WTC11 (cell line): Measurements from ENCODE around the gene PTP4A2. TPM values are rescaled to one million over a fixed set of nuclear protein-coding genes. Genes with fewer than 3 reads are reported as not detected.

ENCODE experiments used
- ATAC-seq: fragments of 200-7000 bp; cut with Tn5 transposase; 2 replicates; pipeline ENCODE4 v1.10.0; 2021; ENCODE audit warnings: mild to moderate bottlenecking, moderate library complexity
- CTCF ChIA-PET: fragments of 300-600 bp; sonication (Branson Sonifier 250); formaldehyde crosslinking; loops from one replicate; lab custom pipeline; 2021; ENCODE audit warnings: antibody characterized with exemption; lab: Charles Lee
- POLR2A ChIA-PET: fragments of 350-600 bp; sonication (Branson Sonifier 250); formaldehyde crosslinking; loops from one replicate; lab custom pipeline; 2021; ENCODE audit warnings: antibody characterized with exemption; lab: Charles Lee
- DNase-seq: peaks from one replicate; pipeline ENCODE4 v3.0.0; 2021; ENCODE audit warnings: low spot score
- H3K27ac Mint-ChIP-seq: 2 replicates; pipeline ENCODE4 v1.8.0; 2021; ENCODE audit warnings: mixed read lengths
- H3K27me3 Mint-ChIP-seq: 2 replicates; pipeline ENCODE4 v1.8.0; 2021; ENCODE audit warnings: low read depth, mild to moderate bottlenecking, moderate library complexity, mixed read lengths
- H3K36me3 Mint-ChIP-seq: 2 replicates; pipeline ENCODE4 v1.8.0; 2021; ENCODE audit warnings: mixed read lengths
- H3K4me1 Mint-ChIP-seq: 2 replicates; pipeline ENCODE4 v1.8.0; 2022; ENCODE audit warnings: mixed read lengths
- H3K4me3 Mint-ChIP-seq: 2 replicates; pipeline ENCODE4 v1.8.0; 2021; ENCODE audit warnings: mild to moderate bottlenecking, moderate library complexity, mixed read lengths
- H3K9me3 Mint-ChIP-seq: 2 replicates; pipeline ENCODE4 v1.8.0; 2021; ENCODE audit warnings: mixed read lengths
- AFF4 ChIP-seq: sonication (generic); formaldehyde crosslinking; IDR thresholded peaks from 2 replicates; pipeline ENCODE4 v1.8.1; 2023; ENCODE audit warnings: mild to moderate bottlenecking, missing genetic modification reagents, borderline replicate concordance
- EMX1 ChIP-seq: fragments of 250-450 bp; sonication (Bioruptor Pico); IDR thresholded peaks from 2 replicates; pipeline ENCODE4 v1.8.0; 2021; ENCODE audit warnings: mild to moderate bottlenecking
- FOXJ3 ChIP-seq: sonication (generic); formaldehyde crosslinking; IDR thresholded peaks from 2 replicates; pipeline ENCODE4 v1.9.0; 2021; ENCODE audit warnings: missing genetic modification reagents, mild to moderate bottlenecking, borderline replicate concordance
- FOXK1 ChIP-seq: sonication (generic); formaldehyde crosslinking; IDR thresholded peaks from 2 replicates; pipeline ENCODE4 v1.8.0; 2022; ENCODE audit warnings: mild to moderate bottlenecking, moderate library complexity, missing genetic modification reagents
- GTF2I ChIP-seq: fragments of 250-450 bp; sonication (Bioruptor Pico); conservative IDR thresholded peaks from 2 replicates; pipeline ENCODE4 v1.4.0; 2021; ENCODE audit warnings: mild to moderate bottlenecking
- HMGA2 ChIP-seq: fragments of 250-450 bp; sonication (Bioruptor Pico); IDR thresholded peaks from 2 replicates; pipeline ENCODE4 v1.4.0; 2021; ENCODE audit warnings: mild to moderate bottlenecking, moderate library complexity
- MYBL2 ChIP-seq: sonication (generic); formaldehyde crosslinking; IDR thresholded peaks from 2 replicates; pipeline ENCODE4 v1.8.1; 2023; ENCODE audit warnings: mild to moderate bottlenecking, moderate library complexity, missing genetic modification reagents
- NFATC4 ChIP-seq: fragments of 250-450 bp; sonication (Bioruptor Pico); IDR thresholded peaks from 2 replicates; pipeline ENCODE4 v1.9.0; 2021; ENCODE audit warnings: mild to moderate bottlenecking
- NFYB ChIP-seq: sonication (generic); formaldehyde crosslinking; conservative IDR thresholded peaks from 2 replicates; pipeline ENCODE4 v1.8.0; 2022; ENCODE audit warnings: low read depth, missing genetic modification reagents
- NR2C2 ChIP-seq: sonication (generic); formaldehyde crosslinking; IDR thresholded peaks from 2 replicates; pipeline ENCODE4 v1.8.0; 2022; ENCODE audit warnings: mild to moderate bottlenecking, missing genetic modification reagents
- TP53 ChIP-seq: sonication (generic); formaldehyde crosslinking; IDR thresholded peaks from 2 replicates; pipeline ENCODE4 v1.8.1; 2023; ENCODE audit warnings: mild to moderate bottlenecking, missing genetic modification reagents
- USF2 ChIP-seq: sonication (generic); formaldehyde crosslinking; IDR thresholded peaks from 2 replicates; pipeline ENCODE4 v1.8.1; 2023; ENCODE audit warnings: mild to moderate bottlenecking, missing genetic modification reagents, moderate library complexity
- ZBTB21 ChIP-seq: sonication (generic); formaldehyde crosslinking; IDR thresholded peaks from 2 replicates; pipeline ENCODE4 v1.8.1; 2023; ENCODE audit warnings: mild to moderate bottlenecking, missing genetic modification reagents, borderline replicate concordance
- ZNF423 ChIP-seq: fragments of 250-450 bp; sonication (Bioruptor Pico); IDR thresholded peaks from 2 replicates; pipeline ENCODE4 v2.1.2; 2022; ENCODE audit warnings: mild to moderate bottlenecking, moderate library complexity
- ZNF671 ChIP-seq: fragments of 250-450 bp; sonication (Bioruptor Pico); IDR thresholded peaks from 2 replicates; pipeline ENCODE4 v1.8.0; 2021; ENCODE audit warnings: mild to moderate bottlenecking
- total RNA-seq: library from RNA; stranded (reverse); gene quantifications from 3 replicates; pipeline ENCODE4 v1.2.3, GENCODE V29; 2021
- TF ChIP-seq, protein P1 (sequence below): fragments of 200-600 bp; IDR thresholded peaks from 2 replicates; pipeline ENCODE4 v1.8.0; 2022; ENCODE audit warnings: antibody characterized with exemption
- TF ChIP-seq, protein P2 (sequence below): fragments of 250-450 bp; sonication (Bioruptor Pico); IDR thresholded peaks from 2 replicates; pipeline ENCODE4 v1.9.0; 2021; ENCODE audit warnings: mild to moderate bottlenecking, borderline replicate concordance
- TF ChIP-seq, protein P3 (sequence below): sonication (generic); formaldehyde crosslinking; IDR thresholded peaks from 2 replicates; pipeline ENCODE4 v1.8.0; 2022; ENCODE audit warnings: mild to moderate bottlenecking, missing genetic modification reagents
- TF ChIP-seq, protein P4 (sequence below): sonication (generic); formaldehyde crosslinking; IDR thresholded peaks from 2 replicates; pipeline ENCODE4 v1.8.1; 2022; ENCODE audit warnings: low read depth, mild to moderate bottlenecking, moderate library complexity, missing genetic modification reagents, borderline replicate concordance
- TF ChIP-seq, protein P5 (sequence below): sonication (generic); formaldehyde crosslinking; IDR thresholded peaks from 2 replicates; pipeline ENCODE4 v1.8.0; 2022; ENCODE audit warnings: missing genetic modification reagents

PTP4A2 gene
- total RNA-seq, 1 experiment from 2014 or later = 172 TPM

GRCh38 chr1:31897526-31898100, 40.6 kb downstream of the PTP4A2 start:
- H3K4me1 Mint-ChIP-seq = no peaks in the 10 kb centered on the region
- H3K27me3 Mint-ChIP-seq = no peaks in the 10 kb centered on the region; the same call in 1 of the 2 replicates
- H3K36me3 Mint-ChIP-seq = no peaks in the 10 kb centered on the region
- CTCF ChIA-PET = interaction anchor here (1.3 kb wide), 1 partner anchor 66 kb away, joined by 4 read pairs; no protein-coding TSS in a partner anchor
- ATAC-seq (no peak), DNase-seq (no peak)
- no peak overlapping the region for H3K27ac Mint-ChIP-seq
- TF ChIP-seq, protein P1, sequence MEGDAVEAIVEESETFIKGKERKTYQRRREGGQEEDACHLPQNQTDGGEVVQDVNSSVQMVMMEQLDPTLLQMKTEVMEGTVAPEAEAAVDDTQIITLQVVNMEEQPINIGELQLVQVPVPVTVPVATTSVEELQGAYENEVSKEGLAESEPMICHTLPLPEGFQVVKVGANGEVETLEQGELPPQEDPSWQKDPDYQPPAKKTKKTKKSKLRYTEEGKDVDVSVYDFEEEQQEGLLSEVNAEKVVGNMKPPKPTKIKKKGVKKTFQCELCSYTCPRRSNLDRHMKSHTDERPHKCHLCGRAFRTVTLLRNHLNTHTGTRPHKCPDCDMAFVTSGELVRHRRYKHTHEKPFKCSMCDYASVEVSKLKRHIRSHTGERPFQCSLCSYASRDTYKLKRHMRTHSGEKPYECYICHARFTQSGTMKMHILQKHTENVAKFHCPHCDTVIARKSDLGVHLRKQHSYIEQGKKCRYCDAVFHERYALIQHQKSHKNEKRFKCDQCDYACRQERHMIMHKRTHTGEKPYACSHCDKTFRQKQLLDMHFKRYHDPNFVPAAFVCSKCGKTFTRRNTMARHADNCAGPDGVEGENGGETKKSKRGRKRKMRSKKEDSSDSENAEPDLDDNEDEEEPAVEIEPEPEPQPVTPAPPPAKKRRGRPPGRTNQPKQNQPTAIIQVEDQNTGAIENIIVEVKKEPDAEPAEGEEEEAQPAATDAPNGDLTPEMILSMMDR = no peak
- TF ChIP-seq HMGA2 (no peak), AFF4 (CRISPR knock-in tag) (no peak), ZNF423 (CRISPR knock-in tag) (no peak), ZBTB21 (CRISPR knock-in tag) (no peak), NFATC4 (CRISPR knock-in tag) (no peak), USF2 (CRISPR knock-in tag) (no peak), NR2C2 (CRISPR knock-in tag) (no peak), EMX1 (CRISPR knock-in tag) (no peak), GTF2I (CRISPR knock-in tag) (no peak), FOXJ3 (CRISPR knock-in tag) (no peak), FOXK1 (CRISPR knock-in tag) (no peak), TP53 (CRISPR knock-in tag) (no peak), ZNF671 (CRISPR knock-in tag) (no peak), MYBL2 (no peak), NFYB (CRISPR knock-in tag) (no peak)
- TF ChIP-seq, protein P2, sequence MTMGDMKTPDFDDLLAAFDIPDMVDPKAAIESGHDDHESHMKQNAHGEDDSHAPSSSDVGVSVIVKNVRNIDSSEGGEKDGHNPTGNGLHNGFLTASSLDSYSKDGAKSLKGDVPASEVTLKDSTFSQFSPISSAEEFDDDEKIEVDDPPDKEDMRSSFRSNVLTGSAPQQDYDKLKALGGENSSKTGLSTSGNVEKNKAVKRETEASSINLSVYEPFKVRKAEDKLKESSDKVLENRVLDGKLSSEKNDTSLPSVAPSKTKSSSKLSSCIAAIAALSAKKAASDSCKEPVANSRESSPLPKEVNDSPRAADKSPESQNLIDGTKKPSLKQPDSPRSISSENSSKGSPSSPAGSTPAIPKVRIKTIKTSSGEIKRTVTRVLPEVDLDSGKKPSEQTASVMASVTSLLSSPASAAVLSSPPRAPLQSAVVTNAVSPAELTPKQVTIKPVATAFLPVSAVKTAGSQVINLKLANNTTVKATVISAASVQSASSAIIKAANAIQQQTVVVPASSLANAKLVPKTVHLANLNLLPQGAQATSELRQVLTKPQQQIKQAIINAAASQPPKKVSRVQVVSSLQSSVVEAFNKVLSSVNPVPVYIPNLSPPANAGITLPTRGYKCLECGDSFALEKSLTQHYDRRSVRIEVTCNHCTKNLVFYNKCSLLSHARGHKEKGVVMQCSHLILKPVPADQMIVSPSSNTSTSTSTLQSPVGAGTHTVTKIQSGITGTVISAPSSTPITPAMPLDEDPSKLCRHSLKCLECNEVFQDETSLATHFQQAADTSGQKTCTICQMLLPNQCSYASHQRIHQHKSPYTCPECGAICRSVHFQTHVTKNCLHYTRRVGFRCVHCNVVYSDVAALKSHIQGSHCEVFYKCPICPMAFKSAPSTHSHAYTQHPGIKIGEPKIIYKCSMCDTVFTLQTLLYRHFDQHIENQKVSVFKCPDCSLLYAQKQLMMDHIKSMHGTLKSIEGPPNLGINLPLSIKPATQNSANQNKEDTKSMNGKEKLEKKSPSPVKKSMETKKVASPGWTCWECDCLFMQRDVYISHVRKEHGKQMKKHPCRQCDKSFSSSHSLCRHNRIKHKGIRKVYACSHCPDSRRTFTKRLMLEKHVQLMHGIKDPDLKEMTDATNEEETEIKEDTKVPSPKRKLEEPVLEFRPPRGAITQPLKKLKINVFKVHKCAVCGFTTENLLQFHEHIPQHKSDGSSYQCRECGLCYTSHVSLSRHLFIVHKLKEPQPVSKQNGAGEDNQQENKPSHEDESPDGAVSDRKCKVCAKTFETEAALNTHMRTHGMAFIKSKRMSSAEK (CRISPR knock-in tag) = no peak
- TF ChIP-seq, protein P3, sequence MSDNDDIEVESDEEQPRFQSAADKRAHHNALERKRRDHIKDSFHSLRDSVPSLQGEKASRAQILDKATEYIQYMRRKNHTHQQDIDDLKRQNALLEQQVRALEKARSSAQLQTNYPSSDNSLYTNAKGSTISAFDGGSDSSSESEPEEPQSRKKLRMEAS (CRISPR knock-in tag) = no peak
- TF ChIP-seq, protein P4, sequence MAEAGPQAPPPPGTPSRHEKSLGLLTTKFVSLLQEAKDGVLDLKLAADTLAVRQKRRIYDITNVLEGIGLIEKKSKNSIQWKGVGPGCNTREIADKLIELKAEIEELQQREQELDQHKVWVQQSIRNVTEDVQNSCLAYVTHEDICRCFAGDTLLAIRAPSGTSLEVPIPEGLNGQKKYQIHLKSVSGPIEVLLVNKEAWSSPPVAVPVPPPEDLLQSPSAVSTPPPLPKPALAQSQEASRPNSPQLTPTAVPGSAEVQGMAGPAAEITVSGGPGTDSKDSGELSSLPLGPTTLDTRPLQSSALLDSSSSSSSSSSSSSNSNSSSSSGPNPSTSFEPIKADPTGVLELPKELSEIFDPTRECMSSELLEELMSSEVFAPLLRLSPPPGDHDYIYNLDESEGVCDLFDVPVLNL = no peak
- TF ChIP-seq, protein P5, sequence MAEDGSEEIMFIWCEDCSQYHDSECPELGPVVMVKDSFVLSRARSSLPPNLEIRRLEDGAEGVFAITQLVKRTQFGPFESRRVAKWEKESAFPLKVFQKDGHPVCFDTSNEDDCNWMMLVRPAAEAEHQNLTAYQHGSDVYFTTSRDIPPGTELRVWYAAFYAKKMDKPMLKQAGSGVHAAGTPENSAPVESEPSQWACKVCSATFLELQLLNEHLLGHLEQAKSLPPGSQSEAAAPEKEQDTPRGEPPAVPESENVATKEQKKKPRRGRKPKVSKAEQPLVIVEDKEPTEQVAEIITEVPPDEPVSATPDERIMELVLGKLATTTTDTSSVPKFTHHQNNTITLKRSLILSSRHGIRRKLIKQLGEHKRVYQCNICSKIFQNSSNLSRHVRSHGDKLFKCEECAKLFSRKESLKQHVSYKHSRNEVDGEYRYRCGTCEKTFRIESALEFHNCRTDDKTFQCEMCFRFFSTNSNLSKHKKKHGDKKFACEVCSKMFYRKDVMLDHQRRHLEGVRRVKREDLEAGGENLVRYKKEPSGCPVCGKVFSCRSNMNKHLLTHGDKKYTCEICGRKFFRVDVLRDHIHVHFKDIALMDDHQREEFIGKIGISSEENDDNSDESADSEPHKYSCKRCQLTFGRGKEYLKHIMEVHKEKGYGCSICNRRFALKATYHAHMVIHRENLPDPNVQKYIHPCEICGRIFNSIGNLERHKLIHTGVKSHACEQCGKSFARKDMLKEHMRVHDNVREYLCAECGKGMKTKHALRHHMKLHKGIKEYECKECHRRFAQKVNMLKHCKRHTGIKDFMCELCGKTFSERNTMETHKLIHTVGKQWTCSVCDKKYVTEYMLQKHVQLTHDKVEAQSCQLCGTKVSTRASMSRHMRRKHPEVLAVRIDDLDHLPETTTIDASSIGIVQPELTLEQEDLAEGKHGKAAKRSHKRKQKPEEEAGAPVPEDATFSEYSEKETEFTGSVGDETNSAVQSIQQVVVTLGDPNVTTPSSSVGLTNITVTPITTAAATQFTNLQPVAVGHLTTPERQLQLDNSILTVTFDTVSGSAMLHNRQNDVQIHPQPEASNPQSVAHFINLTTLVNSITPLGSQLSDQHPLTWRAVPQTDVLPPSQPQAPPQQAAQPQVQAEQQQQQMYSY (CRISPR knock-in tag) = no peak
- peaks cover 16% of the 10 kb centered on the region for H3K9me3 Mint-ChIP-seq
- POLR2A ChIA-PET = no interaction called here
- no peak overlapping the region for H3K4me3 Mint-ChIP-seq
